GM18502 (cell line): Measurements from ENCODE around the gene EIF2AK3.
"Not testable (repeated sequence)": the region's sequence is repeated elsewhere in the genome, so short reads cannot be mapped to it uniquely, and the experiment has no call there.

Experiments used
- ATAC-seq: cut with Tn5 transposase; IDR thresholded peaks from one replicate; pipeline ENCODE4 v1.9.1; 2021; ENCODE audit warnings: mild to moderate bottlenecking; ENCODE audit not compliant: unreplicated experiment, poor library complexity

EIF2AK3 gene

DNA sequence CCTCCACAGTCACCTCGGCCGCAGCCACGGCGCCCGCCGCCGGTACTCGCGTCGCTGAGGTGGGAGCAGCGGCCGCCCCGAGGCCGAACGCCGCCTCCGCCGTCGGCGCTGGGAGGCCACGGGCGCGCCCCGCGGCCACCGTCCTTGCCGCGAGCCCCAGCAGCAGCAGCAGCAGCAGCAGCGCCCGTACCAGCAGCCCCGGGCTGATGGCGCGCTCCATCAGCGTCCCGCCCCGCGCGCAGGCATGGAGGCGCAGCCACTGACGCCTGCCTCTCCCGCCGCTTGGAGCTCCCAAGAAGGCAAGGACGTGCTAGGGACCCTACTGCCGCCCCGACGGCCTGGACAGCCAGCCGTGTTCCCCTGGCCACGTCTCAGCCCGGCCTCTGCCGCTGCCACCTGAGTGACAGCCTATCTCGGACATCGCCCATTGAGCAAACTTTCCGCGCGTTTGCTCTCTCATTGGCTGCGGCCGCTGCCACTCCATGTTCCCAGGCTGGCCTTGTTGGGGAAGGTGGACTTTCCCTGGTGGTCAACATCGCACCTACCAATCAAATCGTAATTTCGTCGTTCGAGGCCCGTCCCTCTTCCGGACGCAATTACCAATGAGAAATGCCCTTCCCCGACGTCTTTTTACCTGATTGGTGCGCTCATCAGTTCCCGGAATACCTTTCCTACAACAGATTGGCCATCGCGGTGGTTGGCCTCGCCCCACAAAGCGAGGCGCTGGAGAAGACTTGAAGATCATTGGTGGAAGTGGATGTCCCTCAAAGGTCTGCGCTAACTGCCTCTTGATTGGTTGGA lies at the start of gene EIF2AK3:
TSS of gene EIF2AK3 (minus strand) at position 410 of the 801 bp plus-strand sequence. CDS start at position 220, 190 bp downstream.
- ATAC-seq: peak; percentile 88

DNA sequence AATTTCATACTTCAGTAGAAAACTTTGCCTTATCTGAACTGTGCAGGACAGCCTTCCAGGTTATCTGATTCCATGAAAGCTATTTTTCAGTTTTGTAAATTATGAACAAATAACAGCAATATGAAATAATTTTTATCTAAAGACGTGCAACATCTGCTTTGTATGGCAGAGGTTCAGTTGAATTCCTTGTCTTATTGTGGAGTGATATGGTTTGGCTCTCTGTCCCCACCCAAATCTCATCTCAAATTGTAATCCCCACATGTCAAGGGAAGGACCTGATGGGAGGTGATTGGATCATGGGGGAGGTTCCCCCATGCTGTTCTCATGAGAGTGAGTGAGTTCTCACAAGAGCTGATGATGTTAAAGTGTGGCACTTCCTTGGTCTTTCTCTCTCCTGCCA lies 46.1 kb upstream of the EIF2AK3 start:
- no peak for ATAC-seq

DNA sequence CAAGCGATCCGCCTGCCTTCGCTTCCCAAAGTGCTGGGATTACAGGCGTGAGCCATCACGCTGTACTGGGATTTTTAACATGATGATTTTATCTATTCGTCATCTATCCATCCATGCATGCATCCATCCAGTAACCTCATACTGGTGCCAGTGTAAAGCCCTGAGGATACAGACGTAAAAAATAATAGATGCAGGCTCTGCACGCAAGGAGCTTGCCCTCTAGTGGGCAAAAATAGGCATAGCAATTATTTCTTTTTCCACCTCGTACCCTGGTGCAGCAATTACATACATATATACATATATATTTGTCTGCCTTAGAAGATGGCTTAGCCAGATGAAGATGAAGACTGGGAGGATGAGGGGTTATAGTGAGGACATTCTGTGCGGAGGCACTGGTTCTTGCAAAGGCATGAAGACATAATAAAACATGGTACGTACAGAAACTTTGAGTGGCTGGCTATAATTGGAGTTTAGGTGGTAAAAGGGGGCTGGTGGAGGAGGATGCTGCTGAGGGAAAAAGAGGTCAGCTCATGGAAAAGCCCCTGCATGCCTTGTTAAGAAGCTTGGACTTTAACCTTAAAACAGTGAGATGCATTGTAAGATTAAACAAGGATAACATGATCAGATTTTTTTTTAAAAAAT lies 44.6 kb upstream of the EIF2AK3 start:
- ATAC-seq: no peak

DNA sequence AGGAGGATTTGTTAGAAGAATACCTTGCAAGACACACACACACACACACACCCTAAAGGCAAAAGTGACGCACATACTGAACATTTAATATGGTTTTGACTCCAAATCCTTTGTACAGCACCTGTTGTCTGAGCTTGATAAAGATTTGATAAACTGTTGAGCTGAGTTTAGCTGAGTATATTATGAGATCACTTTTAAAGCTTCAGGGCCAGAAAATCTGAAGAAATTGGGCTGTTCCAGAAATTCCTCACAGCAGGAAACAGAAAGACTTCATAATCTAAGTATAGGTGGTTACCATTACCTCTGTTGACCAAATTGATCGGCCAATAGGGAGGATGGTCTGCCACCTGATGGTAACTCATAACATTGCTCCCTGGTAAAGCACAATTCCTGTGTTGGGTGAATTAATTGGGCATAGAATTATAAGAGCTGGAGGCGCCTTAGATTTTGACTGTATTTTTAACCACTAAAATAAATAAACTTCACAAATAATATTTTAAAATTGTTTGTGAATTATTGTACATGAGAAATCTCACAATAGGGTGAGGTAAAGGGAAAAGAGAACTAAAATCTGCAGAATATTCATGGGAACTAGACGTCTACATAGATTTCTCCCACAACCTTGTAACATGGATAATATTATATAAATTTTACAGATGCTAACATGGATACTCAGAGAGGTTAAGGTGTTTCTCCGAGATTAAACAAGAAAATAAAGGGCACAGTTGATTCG lies 42.4 kb upstream of the EIF2AK3 start:
- ATAC-seq: peak; percentile 84

DNA sequence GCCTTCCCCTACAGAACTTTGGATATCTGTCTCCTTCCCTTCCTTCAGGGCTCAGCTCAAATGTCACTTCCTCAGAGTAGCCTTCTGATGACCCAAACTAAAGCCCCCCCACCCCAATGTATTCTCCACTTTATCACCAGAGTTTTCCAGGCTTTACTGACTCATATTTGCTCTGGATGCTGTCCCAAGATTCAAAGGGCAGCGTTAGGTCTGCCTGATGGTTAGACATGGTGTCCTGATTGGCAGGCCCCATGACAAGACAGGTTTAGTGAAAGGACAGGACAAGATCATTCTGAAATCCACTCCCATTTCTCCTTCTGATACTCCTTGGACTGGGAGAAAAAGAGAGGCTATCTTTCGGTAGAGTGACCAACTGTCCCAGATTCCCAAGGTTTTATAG lies 41.6 kb upstream of the EIF2AK3 start:
- ATAC-seq: no peak

DNA sequence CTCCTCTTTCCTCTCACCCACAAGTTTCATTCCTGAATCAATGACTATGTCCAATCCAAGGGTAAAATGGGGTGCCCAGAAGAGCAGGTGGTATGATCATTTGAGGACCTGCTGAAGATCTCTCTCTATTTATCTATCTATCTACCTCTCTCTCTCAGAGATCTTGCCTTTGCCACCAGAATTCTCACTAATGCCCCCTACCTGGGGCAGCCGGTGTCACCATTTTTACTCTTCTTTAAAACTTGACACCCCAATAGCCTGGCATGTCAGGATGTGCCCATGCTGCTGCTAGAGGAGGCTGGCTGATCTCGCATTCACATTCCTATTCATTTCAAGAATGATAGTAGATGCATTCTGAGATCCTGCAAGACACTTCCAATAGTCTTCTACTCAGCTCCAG lies 40.0 kb upstream of the EIF2AK3 start:
- ATAC-seq: no peak

DNA sequence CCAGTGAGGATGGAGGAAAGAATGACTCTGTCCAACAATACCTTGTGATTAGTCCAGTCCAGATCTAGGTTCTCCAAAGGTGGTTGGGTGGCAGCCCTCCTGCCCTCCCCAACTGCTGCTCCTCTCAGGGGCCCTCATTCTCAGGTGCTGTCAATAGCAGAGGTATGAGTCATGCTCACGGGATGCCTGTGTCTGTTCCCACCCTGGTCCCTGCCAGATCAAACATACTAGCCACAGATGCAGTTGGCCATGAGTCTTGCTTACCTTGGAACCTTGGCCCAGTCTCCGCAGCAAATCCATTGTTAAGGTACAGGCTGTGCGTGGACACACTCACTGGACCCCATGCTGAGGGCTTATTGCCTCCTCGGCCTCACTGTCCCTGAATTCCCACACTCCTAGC lies 39.3 kb upstream of the EIF2AK3 start:
- ATAC-seq: no peak

DNA sequence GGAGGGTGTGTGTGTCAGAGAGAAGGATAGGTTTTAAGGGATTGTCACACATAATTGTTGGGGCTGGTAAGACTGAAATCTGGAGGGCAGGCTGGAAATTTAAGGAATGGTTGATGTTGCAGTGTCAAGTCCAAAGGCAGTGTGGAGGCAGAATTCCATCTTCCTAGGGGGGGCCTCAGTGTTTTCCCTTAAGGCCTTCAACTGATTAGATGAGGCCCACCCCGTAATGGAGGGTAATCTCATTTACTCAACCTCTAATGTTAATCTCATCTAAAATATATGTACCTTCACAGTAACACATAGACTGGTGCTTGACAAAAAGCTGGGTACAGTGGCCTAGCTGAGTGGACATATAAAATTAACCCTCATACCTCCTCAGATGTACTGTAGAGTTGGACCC lies 33.4 kb upstream of the EIF2AK3 start:
- ATAC-seq: no peak

DNA sequence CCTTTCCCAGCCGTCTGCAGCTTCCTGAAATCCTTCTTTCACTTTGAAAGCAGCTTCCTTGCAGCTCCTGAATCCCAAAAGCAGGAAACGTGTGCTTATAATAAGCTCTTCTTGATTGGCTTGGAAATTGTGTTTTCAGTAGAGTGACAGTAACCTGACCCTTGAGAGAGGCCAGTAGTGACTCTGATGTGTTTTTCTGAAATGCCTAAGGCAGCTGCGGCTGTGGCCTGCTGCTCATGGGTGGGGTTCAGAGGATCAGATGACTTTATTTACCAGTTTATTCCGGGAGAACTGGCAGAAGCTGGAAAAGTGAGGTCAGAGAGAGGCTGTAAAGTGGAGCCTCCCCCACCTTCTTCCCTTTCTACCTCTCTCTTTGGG lies 32.3 kb upstream of the EIF2AK3 start:
- no peak for ATAC-seq

DNA sequence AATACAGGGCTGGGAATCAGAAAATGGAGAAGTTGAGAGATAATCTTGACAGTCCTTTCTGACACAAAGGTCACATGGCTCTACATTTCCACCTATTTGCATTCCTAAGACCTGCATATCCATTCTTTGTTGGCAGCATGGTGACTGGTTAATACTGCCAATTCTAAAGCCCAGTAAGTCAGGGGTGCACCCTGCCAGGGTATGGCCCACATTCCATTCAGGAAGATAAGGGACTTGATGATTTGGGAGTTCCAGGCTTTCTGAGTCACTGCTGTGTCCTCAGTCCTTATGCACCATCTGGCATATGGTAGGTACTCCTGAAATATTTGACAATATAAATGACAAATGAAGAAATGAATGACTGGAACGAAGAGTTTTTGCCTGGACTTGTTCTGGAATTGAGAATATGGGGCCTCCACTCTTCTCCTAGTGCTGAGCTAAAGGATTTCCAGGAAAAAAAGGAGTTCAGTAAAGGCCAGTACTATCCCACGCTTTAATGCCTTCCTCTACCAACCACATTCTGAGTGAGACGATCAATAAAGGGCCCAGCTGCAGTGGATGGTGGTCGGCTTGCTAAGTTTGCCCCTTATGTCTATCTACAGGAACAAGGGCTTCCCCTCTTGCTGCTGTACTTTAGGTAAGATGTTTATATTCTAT lies 31.7 kb upstream of the EIF2AK3 start:
- no peak for ATAC-seq

DNA sequence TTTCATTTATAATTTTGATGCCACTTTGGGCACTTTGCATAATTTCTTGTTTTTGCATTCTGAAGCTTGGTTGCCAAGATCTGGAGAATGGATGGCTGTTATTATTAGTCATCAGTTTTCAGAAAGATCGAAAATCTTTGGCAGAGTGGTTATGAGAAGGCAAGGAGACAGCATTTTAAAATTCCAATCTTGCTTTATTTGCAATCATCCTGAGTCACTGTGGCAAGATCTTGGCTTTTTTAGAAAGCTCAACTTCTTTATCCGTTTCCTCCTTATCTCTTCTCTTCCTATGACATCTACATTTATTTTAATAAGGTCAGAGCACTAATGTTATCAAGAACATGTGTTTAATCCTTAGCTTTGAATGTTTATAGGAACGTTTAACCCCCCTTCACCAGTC lies 31.1 kb upstream of the EIF2AK3 start:
- ATAC-seq: no peak

DNA sequence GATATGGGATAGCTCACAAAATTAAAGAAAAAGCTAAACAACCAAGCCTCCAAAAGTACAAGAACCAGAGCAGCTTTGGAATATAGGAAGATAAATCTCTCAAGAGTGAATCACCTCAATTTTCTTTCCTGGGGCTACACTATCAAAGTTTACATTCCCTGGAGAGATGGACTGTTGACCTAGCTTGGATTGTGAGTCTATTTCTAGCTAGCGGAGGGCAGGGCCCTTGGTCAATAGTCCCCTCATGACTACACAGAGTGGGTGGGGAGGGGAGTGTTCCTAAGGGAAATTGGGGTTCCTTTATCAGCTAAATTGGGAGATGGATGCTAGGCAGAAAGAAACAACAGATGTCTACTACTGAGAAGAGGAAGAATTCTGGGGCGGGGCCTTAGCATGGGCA lies 29.9 kb upstream of the EIF2AK3 start:
- ATAC-seq: no peak

DNA sequence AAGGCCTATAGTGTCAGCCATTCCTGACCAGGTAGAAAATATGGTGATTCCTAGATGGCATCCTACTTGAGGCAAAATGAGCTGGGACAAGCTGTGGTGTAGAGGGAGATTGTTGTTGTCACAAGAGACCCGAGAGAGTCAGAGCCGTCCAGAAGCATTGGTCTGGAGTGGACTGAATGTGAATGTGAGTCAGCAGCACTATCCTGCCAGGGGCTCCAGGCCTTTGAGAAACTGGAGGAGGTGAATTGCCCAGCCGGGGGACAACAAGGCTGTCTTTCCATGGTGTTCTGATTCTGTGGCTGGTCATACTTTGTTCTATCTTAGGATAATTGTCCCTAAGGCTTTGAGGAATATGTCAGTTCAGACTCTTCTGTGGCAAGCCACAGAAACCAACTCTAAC lies 29.4 kb upstream of the EIF2AK3 start:
- no peak for ATAC-seq

DNA sequence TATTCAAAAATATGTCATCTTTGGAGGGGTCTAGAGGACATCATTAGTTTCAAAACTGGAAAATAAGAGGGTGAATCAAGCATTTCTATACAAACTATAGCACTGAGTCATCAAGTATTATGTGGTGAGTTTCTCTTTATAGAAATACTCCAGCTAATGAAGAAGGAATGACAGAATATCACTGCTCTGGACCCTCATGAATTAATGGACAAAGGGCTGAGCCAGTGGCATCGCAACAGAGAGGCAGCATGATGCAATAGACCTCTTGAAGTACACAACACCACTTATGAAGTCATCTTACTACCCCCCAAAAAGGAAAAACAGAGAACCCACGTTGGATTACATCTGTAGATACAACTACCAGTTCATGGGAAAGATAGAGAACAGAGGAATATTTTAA lies 27.4 kb upstream of the EIF2AK3 start:
- ATAC-seq: no peak

DNA sequence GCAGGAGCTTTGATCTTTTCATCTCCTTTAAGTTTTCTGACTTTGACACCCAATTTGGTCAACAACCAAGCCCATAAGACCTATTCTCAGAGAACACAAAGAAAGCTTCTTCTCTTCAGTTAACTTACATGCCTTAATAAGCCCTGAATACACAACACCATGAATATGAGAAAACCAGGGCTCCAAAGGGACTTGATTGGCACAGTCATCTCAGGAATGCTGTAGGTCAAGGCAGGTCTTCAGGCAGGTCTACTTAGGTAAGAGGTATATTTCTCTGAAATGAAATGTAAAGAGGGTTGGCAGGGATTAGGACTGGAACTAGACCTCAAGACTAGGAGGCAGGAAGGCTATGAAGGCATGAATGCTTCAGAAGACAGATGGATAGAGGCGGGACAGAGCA lies 24.4 kb upstream of the EIF2AK3 start:
- no peak for ATAC-seq

DNA sequence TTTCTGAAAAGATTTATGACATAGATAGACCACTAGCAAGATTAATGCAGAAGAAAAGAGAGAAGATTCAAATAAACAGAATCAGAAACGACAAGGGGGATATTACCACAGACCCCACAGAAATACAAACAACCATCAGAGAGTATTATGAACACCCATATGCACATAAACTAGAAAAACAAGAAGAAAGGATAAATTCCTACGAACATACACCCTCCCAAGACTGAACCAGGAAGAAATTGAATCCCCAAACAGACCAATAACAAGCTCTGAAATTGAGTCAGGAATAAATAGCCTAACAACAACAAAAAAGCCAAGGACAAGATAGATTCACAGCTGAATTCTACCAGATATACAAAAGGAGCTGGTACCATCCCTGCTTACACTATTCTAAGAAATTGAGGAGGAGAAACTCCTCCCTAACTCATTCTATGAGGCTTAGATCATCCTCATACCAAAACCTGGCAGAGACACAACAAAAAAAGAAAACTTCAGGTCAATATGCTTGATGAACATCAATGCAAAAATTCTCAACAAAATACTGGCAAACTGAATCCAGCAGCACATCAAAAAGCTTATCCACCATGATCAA lies 18.1 kb upstream of the EIF2AK3 start:
- not testable (repeated sequence) for ATAC-seq

DNA sequence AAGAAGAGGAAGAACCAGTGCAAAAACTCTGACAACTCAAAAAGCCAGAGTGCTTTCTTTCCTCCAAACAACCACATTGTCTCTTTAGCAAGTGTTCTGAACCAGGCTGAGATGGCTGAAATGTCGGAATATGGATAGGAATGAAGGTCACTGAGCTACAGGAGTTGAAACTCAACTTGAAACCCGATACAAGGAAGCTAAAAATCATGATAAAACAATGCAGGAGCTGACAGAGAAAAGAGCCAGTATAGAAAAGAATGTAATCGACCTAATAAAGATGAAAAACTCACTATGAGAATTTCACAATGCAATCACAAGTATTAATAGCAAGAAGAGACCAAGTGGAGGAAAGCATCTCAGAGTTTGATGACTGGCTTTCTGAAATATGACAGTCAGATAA lies 15.0 kb upstream of the EIF2AK3 start:
- no peak for ATAC-seq

DNA sequence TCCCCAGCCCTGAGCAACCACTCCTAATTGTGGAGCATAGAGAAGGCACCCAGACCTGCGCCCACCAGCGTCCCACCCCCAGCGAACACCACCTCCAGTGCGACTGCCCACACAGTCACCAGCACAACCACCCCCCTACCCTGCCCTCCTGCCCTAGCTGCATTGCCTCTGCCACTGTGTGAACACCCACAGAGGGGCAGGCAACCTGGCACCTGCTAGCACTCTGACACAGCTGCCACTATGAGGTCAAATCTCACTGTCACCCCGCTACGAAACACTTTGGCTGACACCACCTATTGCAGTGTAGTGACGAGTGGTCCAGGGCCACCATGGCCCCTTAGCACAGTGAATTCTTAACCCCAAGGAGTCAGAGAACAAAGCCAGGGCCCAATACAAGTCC lies 14.1 kb upstream of the EIF2AK3 start:
- ATAC-seq: no peak

DNA sequence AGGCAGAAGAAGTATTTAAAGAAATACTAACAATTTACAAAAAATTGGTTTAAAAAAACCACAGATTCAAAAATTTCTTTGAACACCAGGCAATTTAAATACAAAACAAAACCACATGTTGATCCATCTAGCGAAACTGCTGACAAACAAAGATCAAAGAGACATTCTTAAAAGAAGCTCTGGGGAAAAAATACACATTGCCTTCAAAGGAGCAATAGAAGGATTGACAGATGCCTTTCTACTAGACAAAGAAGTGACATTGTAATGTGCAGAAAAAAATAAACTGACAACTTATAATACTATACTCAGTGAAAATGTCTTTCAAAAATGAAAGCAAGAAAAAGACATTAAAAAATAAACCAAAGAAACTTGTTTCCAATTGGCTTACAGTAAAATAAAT lies 12.6 kb upstream of the EIF2AK3 start:
- ATAC-seq: no peak

DNA sequence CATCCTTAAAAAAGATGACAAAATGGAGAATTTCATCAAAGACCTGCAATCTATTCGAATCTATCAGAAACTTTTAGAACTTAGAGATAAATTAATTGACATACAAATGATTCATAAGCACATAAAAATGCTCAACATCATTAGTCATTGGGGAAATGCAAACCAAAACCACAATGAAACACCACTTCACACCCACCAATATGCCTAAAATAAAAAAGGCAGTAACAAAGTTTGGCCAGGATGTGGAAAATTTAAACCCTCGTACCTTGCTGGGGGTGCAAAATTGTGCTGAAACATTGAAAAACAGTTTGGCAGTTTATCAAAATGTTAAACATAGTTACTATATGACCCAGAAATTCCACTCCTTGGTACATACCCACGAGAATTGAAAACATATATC lies 11.5 kb upstream of the EIF2AK3 start:
- no peak for ATAC-seq
